Endothelial cell of umbilical vein (primary cell): ENCODE measurements around the gene HSFX1. TPM values are rescaled to one million over a fixed set of nuclear protein-coding genes. Genes with fewer than 3 reads are reported as not detected.
"Not testable (repeated sequence)": the region's sequence is repeated elsewhere in the genome, so short reads cannot be mapped to it uniquely, and the experiment has no call there.

Experiments
- BruUV-seq: library from RNA; stranded (reverse); fragments of 400-500 nt; replicated peaks from 2 replicates; lab custom pipeline; 2021; lab: Mats Ljungman, UMichigan
- CTCF ChIA-PET: fragments of 300-600, 350-600 bp; sonication (Branson Sonifier 250); formaldehyde crosslinking; loops from one replicate; lab custom pipeline; 2021; ENCODE audit warnings: antibody characterized with exemption, inconsistent platforms; lab: Charles Lee
- POLR2A ChIA-PET: fragments of 300-600, 350-600 bp; sonication (Branson Sonifier 250); formaldehyde crosslinking; loops from one replicate; lab custom pipeline; 2021; ENCODE audit warnings: antibody characterized with exemption, inconsistent platforms; lab: Charles Lee
- DNase-seq: peaks from one replicate; pipeline ENCODE4 v3.0.0-alpha.2; 2011; ENCODE audit warnings: low read depth, low spot score
- FAIRE-seq: peaks from 2 replicates; lab custom pipeline; 2011; peaks lifted over from hg19 to GRCh38; lab: Jason Lieb, UNC
- H2AFZ ChIP-seq: 2 replicates; pipeline ENCODE4 v1.6.0; 2012; ENCODE audit warnings: low read depth, low read length, control low read depth, inconsistent platforms
- H3K27ac ChIP-seq: 2 replicates; pipeline ENCODE4 v1.5.1; 2011; ENCODE audit warnings: low read depth, mild to moderate bottlenecking, control low read depth, low read length, moderate library complexity; ENCODE audit not compliant: insufficient read depth
- H3K27me3 ChIP-seq, 2 experiments: 2 replicates each; pipeline versions ENCODE4 v1.6.0 to v1.6.1; 2011; ENCODE audit warnings: low read length in 2 of 2, mixed read lengths in 1 of 2; ENCODE audit not compliant: control insufficient read depth in 2 of 2, insufficient read depth in 2 of 2
- H3K36me3 ChIP-seq, 2 experiments: 2 replicates in 1 of 2; 3 replicates in 1 of 2; pipeline ENCODE4 v1.5.1; 2011; ENCODE audit warnings: low read length in 2 of 2, mild to moderate bottlenecking in 1 of 2, moderate library complexity in 1 of 2; ENCODE audit not compliant: control insufficient read depth in 2 of 2, insufficient read depth in 2 of 2; ENCODE audit errors: extremely low read depth in 1 of 2
- H3K4me1 ChIP-seq: 3 replicates; pipeline ENCODE4 v1.5.1; 2011; ENCODE audit warnings: mild to moderate bottlenecking, low read length; ENCODE audit not compliant: control insufficient read depth, insufficient read depth; ENCODE audit errors: extremely low read depth
- H3K4me2 ChIP-seq: 2 replicates; pipeline ENCODE4 v1.6.1; 2011; ENCODE audit warnings: low read length, control low read depth, mixed read lengths; ENCODE audit not compliant: insufficient read depth
- H3K4me3 ChIP-seq, 3 experiments: fragments of 200-600 bp in 1 of 3; sonication (generic), shearing (Covaris generic) in 1 of 3; replicated peaks in 1 of 3; 2 replicates each; pipeline ENCODE4 v1.5.1; 2011 to 2016; ENCODE audit warnings: control low read depth in 3 of 3, low read length in 3 of 3, mild to moderate bottlenecking in 2 of 3, inconsistent platforms in 1 of 3, low read depth in 1 of 3, moderate library complexity in 1 of 3; ENCODE audit not compliant: insufficient read depth in 1 of 3
- H3K79me2 ChIP-seq: 2 replicates; pipeline ENCODE4 v1.6.0; 2012; ENCODE audit warnings: low read length, inconsistent platforms; ENCODE audit not compliant: control insufficient read depth, insufficient read depth
- H3K9ac ChIP-seq: replicated peaks from 2 replicates; pipeline ENCODE3; 2011; ENCODE audit warnings: low read length, control low read depth; ENCODE audit not compliant: insufficient read depth; ENCODE audit errors: extremely low read depth
- H3K9me1 ChIP-seq: replicated peaks from 3 replicates; pipeline ENCODE4 v1.6.0; 2011; ENCODE audit warnings: mild to moderate bottlenecking, low read length; ENCODE audit not compliant: control insufficient read depth, insufficient read depth; ENCODE audit errors: extremely low read depth
- H3K9me3 ChIP-seq: replicated peaks from 2 replicates; pipeline ENCODE4 v1.5.1; 2012; ENCODE audit warnings: low read length, inconsistent platforms; ENCODE audit not compliant: control insufficient read depth, insufficient read depth
- H4K20me1 ChIP-seq: replicated peaks from 2 replicates; pipeline ENCODE3; 2011; ENCODE audit warnings: mild to moderate bottlenecking, low read length; ENCODE audit not compliant: control insufficient read depth, insufficient read depth; ENCODE audit errors: extremely low read depth
- CTCF ChIP-seq, 2 donors: IDR thresholded peaks; 1 replicate in 1 of 2; 2 replicates in 1 of 2; pipeline ENCODE4 v1.5.1; 2011; ENCODE audit warnings: low read length in 2 of 2, mild to moderate bottlenecking in 2 of 2, moderate library complexity in 2 of 2, control low read depth in 1 of 2, inconsistent platforms in 1 of 2, low read depth in 1 of 2; ENCODE audit not compliant: insufficient read depth in 1 of 2; ENCODE audit errors: extremely low read depth in 1 of 2
- FOS ChIP-seq: IDR thresholded peaks from 2 replicates; pipeline ENCODE4 v1.6.1; 2011; ENCODE audit warnings: mild to moderate bottlenecking, low read length, moderate library complexity, borderline replicate concordance; ENCODE audit not compliant: insufficient read depth
- JUN ChIP-seq: IDR thresholded peaks from 2 replicates; pipeline ENCODE4 v1.6.1; 2011; ENCODE audit warnings: borderline replicate concordance, low read depth; ENCODE audit not compliant: insufficient read length, insufficient read depth
- dilution Hi-C: fragments of 300-500 bp; cut with MboI; formaldehyde crosslinking; loops from one replicate; pipeline ENCODE4 v1.15.0; 2019; ENCODE audit warnings: low sequenced_read_pairs; ENCODE audit not compliant: extremely low pct_ligation_motif_present
- intact Hi-C: fragments of 100-400 bp; cut with micrococcal nuclease; formaldehyde crosslinking; loops from one replicate; pipeline ENCODE4 v1.10.0; 2022
- polyA plus RNA-seq, 4 experiments: library from polyadenylated mRNA; depleted of rRNA in 3 of 4; stranded (reverse) in 3 of 4; unstranded in 1 of 4; fragments of >200 nt; gene quantifications; 2 replicates each; pipeline versions ENCODE4 v1.2.1 to v1.2.3, GENCODE V29; 2011 to 2012; ENCODE audit warnings: missing spikeins in 1 of 4
- total RNA-seq: library from RNA; stranded (reverse); gene quantifications from 2 replicates; pipeline ENCODE4 v1.2.3, GENCODE V29; 2021
- TF ChIP-seq, protein P1 (sequence below): IDR thresholded peaks from 2 replicates; pipeline ENCODE4 v1.6.1; 2011; ENCODE audit not compliant: insufficient read depth, insufficient read length

The HSFX1 gene
- total and polyA plus RNA-seq, 2 donors (not counting 3 experiments of a cell fraction or from before 2014, with no cell fraction given), result 0.68 to 0.88 TPM

DNA sequence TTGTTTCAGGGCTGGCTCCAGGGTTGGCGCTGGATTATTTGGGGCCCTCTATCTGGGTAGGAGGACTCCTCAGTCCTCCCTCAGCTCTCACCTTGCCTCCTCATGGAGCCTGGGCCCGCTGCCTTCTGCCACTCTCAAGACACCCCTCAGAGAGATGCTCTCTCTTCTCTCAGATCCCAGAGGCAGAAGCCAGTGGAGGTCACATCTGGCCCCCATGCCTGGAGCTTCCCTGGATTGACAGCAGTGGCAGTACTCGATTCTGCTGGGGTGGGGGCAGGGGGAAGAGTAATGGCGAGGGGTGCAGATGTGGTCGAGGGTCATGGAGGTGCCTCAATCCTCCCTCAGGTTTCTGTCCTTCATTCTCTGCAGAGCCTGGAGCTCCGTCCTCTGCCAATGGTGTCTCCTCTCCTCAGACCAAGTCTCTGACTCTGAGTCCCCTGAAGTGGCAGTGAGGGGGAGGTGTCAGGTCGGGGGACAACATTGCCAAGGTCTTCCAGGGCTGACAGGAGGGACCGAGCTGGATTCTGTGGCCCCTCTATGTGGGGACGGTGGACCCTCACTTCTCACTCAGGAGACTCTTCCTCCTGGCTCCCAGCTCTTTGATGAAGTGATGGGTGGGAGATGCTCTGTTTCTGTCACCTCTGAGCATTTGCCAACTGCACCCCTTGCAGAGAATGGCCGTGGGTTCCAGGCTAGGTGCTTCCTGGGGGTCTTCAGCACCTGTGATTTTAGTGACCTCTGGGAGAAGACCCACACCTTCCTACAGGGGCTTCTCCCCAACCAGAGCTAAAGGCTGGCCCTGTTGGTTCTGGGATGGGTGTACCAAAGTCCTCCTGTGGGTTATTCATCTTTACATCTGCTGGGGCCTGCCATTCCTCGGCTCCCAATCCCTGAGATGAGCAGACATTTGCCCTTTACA, 10.9 kb upstream of the HSFX1 start:
- intact Hi-C loops (no loop called here), dilution Hi-C loops (no loop called here)
- ChIA-PET POLR2A (no interaction called here), CTCF (no interaction called here)
- no peaks in the 10 kb centered on the region for H3K27me3 ChIP-seq
- no peak overlapping the region for H3K27ac ChIP-seq
- no peaks in the 10 kb centered on the region for H4K20me1 ChIP-seq
- no peak overlapping the region for H3K9ac ChIP-seq
- no peak for TF ChIP-seq JUN
- TF ChIP-seq CTCF (IDR thresholded peaks at IDR 0.05; ENCODE audit: extremely low read depth in 1 of 2, insufficient read depth in 1 of 2, low read depth in 1 of 2, low read length in 2 of 2), result no peak
- no peak for TF ChIP-seq FOS
- TF ChIP-seq, protein P1, sequence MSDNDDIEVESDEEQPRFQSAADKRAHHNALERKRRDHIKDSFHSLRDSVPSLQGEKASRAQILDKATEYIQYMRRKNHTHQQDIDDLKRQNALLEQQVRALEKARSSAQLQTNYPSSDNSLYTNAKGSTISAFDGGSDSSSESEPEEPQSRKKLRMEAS, result no peak
- H3K79me2 ChIP-seq, result no peaks in the 10 kb centered on the region
- no peak overlapping the region for H3K4me2 ChIP-seq
- BruUV-seq, result no TSS peak
- H3K4me1 ChIP-seq, result no peaks in the 10 kb centered on the region
- no peaks in the 10 kb centered on the region for H3K9me3 ChIP-seq
- H3K36me3 ChIP-seq, result no peaks in the 10 kb centered on the region
- H3K4me3 ChIP-seq, result no peak overlapping the region
- H2AFZ ChIP-seq, result no peak overlapping the region
- no peak for FAIRE-seq
- no peaks in the 10 kb centered on the region for H3K9me1 ChIP-seq
- DNase-seq, result no peak

DNA sequence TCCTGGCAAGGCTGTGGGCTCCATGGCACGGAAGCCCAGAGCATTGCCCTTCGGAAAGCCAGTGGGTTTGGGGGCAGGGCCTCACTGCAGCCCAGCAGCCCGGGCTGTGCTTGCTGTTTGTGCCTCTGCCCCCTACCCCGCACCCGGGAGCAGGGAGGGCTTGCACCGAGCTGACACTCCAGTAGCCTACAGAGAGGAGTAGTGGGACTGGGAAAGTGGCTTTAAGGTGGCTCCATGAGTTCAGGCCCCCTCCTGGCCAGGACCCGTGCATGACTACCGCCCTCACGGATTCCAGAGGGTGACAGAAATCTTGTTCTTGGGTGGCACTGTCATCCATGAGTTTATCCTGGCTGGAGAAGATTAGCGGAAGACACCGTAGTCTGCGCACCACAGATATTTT, 3.5 kb upstream of the HSFX1 start:
- H3K27me3 ChIP-seq, H3K4me1 ChIP-seq, CTCF ChIA-PET, H3K4me2 ChIP-seq, intact Hi-C loops, BruUV-seq, H3K79me2 ChIP-seq, H3K27ac ChIP-seq, H3K9ac ChIP-seq, H2AFZ ChIP-seq, POLR2A ChIA-PET, DNase-seq, H3K9me3 ChIP-seq, H3K36me3 ChIP-seq, H3K4me3 ChIP-seq, H3K9me1 ChIP-seq, H4K20me1 ChIP-seq, dilution Hi-C loops: not testable (repeated sequence)
- peak; percentile 69 for FAIRE-seq

DNA sequence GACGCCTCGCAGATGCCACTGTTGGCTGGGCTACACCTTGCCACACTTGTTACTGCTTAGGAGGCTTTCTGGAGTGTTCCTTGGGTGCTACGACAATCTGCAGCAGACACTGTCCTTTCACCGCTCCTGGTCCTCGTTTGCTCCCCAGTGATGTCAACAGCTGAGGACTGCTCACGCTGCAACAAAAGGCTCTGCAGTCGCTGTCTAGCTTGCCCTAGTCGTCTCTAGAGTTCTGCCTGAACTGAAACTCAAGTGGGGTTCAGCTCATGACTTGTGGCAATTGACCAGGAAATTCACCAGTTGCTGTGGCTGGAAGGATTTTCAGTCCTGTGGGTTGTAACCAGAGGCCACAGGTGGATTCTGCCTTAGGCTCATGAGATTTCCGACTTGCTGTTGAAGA, 842 bp upstream of the HSFX1 start:
- H3K4me2 ChIP-seq, H3K27me3 ChIP-seq, H2AFZ ChIP-seq, BruUV-seq, H3K9ac ChIP-seq, H3K79me2 ChIP-seq, H3K9me1 ChIP-seq, H4K20me1 ChIP-seq, H3K36me3 ChIP-seq, DNase-seq, H3K9me3 ChIP-seq, FAIRE-seq, H3K27ac ChIP-seq, POLR2A ChIA-PET, CTCF ChIA-PET, intact Hi-C loops, H3K4me3 ChIP-seq, H3K4me1 ChIP-seq, dilution Hi-C loops: not testable (repeated sequence)
